ENCODE data around the gene CCDC33.

DNA sequence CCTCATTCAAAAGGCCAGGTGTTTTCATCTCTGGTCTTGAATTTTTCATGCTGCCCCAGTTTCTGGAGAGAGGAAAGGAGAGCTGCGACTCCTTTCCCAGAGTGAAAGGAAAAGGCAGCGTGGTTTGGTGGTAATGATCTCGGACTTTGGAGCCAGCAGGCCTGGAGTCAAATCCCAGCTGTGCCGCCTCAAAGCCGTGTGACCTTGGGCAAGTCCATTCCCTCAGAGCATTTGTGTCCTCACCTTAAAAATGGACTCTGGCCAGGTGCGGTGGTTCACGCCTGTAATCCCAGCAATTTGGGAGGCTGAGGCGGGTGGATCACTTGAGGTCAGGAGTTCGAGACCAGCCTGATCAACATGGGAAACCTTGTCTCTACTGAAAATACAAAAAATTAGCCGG, 4.7 kb upstream of the CCDC33 start:
- TF ChIP-seq GATA3 (IDR thresholded peaks at IDR 0.05; ENCODE audit: low read depth, low read length) (no peak), GATA2 (IDR thresholded peaks at IDR 0.05; ENCODE audit: low read depth, low read length) (no peak)
